H9 (cell line): ENCODE measurements around the gene FNDC3B. TPM values are rescaled to one million over a fixed set of nuclear protein-coding genes. Genes with fewer than 3 reads are reported as not detected.

Experiments used
- DNase-seq: peaks from one replicate; pipeline ENCODE4 v3.0.0-alpha.2; 2017
- H2AFZ ChIP-seq: one replicate; pipeline ENCODE4 v1.6.1; 2013; ENCODE audit warnings: mild to moderate bottlenecking, low read length, control low read depth, moderate library complexity
- H2AK5ac ChIP-seq: 2 replicates; pipeline ENCODE4 v1.6.1; 2013; ENCODE audit warnings: low read length, control low read depth, mixed read lengths; ENCODE audit not compliant: insufficient read length
- H2BK120ac ChIP-seq: one replicate; pipeline ENCODE4 v1.6.1; 2013; ENCODE audit warnings: low read depth, mild to moderate bottlenecking, low read length, control low read depth, inconsistent platforms; ENCODE audit not compliant: poor library complexity, severe bottlenecking
- H2BK12ac ChIP-seq: 2 replicates; pipeline ENCODE4 v1.6.1; 2013; ENCODE audit warnings: low read length, control low read depth, mixed read lengths, low read depth; ENCODE audit not compliant: insufficient read length
- H2BK15ac ChIP-seq: 2 replicates; pipeline ENCODE4 v1.6.1; 2013; ENCODE audit warnings: low read depth, low read length, control low read depth
- H2BK20ac ChIP-seq: one replicate; pipeline ENCODE4 v1.6.1; 2013; ENCODE audit warnings: low read depth, mild to moderate bottlenecking, low read length, control low read depth, inconsistent platforms; ENCODE audit not compliant: poor library complexity, severe bottlenecking
- H2BK5ac ChIP-seq: 2 replicates; pipeline ENCODE4 v1.6.1; 2013; ENCODE audit warnings: low read length, control low read depth, mixed read lengths; ENCODE audit not compliant: insufficient read length
- H3K14ac ChIP-seq: 2 replicates; pipeline ENCODE4 v1.6.1; 2013; ENCODE audit warnings: low read length, control low read depth; ENCODE audit not compliant: insufficient read depth
- H3K18ac ChIP-seq: 2 replicates; pipeline ENCODE4 v1.6.1; 2013; ENCODE audit warnings: low read depth, mild to moderate bottlenecking, mixed read lengths, low read length, control low read depth; ENCODE audit not compliant: insufficient read length
- H3K23ac ChIP-seq: 2 replicates; pipeline ENCODE4 v1.6.1; 2013; ENCODE audit warnings: low read length, control low read depth, mixed read lengths, low read depth; ENCODE audit not compliant: insufficient read length
- H3K23me2 ChIP-seq: 2 replicates; pipeline ENCODE4 v1.6.1; 2013; ENCODE audit warnings: low read depth, mild to moderate bottlenecking, mixed read lengths, low read length, control low read depth; ENCODE audit not compliant: insufficient read length, poor library complexity, severe bottlenecking
- H3K27ac ChIP-seq: 2 replicates; pipeline ENCODE4 v1.5.1; 2013; ENCODE audit warnings: low read length, control low read depth, mixed read lengths, low read depth; ENCODE audit not compliant: insufficient read length
- H3K27me3 ChIP-seq: 2 replicates; pipeline ENCODE4 v1.6.1; 2013; ENCODE audit warnings: low read length, control low read depth, inconsistent platforms; ENCODE audit not compliant: insufficient read depth
- H3K4ac ChIP-seq: 2 replicates; pipeline ENCODE4 v1.6.1; 2013; ENCODE audit warnings: low read depth, mild to moderate bottlenecking, control low read depth, inconsistent platforms, low read length, moderate library complexity
- H3K4me1 ChIP-seq: 2 replicates; pipeline ENCODE4 v1.6.1; 2013; ENCODE audit warnings: low read length, control low read depth, inconsistent platforms; ENCODE audit not compliant: insufficient read depth
- H3K4me2 ChIP-seq: 2 replicates; pipeline ENCODE4 v1.6.1; 2013; ENCODE audit warnings: low read length, control low read depth, mixed read lengths; ENCODE audit not compliant: insufficient read length, insufficient read depth
- H3K56ac ChIP-seq: 2 replicates; pipeline ENCODE4 v1.6.1; 2013; ENCODE audit warnings: low read depth, mild to moderate bottlenecking, mixed read lengths, low read length, control low read depth; ENCODE audit not compliant: insufficient read length
- H3K79me1 ChIP-seq: 2 replicates; pipeline ENCODE4 v1.6.1; 2013; ENCODE audit warnings: low read depth, mild to moderate bottlenecking, moderate library complexity, low read length, control low read depth, inconsistent platforms; ENCODE audit not compliant: insufficient read depth, poor library complexity, severe bottlenecking
- H3K79me2 ChIP-seq: 2 replicates; pipeline ENCODE4 v1.6.1; 2013; ENCODE audit warnings: low read length, control low read depth, inconsistent platforms; ENCODE audit not compliant: insufficient read depth
- H3K9ac ChIP-seq: 2 replicates; pipeline ENCODE4 v1.6.1; 2013; ENCODE audit warnings: low read length, control low read depth, mixed read lengths; ENCODE audit not compliant: insufficient read length; ENCODE audit errors: extremely low read depth
- H3K9me3 ChIP-seq: one replicate; pipeline ENCODE4 v1.6.1; 2013; ENCODE audit warnings: low read depth, low read length, inconsistent platforms; ENCODE audit not compliant: control insufficient read depth
- H3T11ph ChIP-seq: one replicate; pipeline ENCODE4 v1.6.1; 2013; ENCODE audit warnings: mild to moderate bottlenecking, low read length, control low read depth, inconsistent platforms
- H4K20me1 ChIP-seq: one replicate; pipeline ENCODE4 v1.6.1; 2013; ENCODE audit not compliant: control insufficient read depth, insufficient read length, insufficient read depth
- H4K5ac ChIP-seq: 2 replicates; pipeline ENCODE4 v1.6.1; 2013; ENCODE audit warnings: low read depth, mild to moderate bottlenecking, mixed read lengths, low read length, control low read depth; ENCODE audit not compliant: insufficient read length
- H4K8ac ChIP-seq: replicated peaks from 2 replicates; pipeline ENCODE4 v1.6.1; 2013; ENCODE audit warnings: low read length, control low read depth, mixed read lengths, low read depth; ENCODE audit not compliant: insufficient read length
- H4K91ac ChIP-seq: 2 replicates; pipeline ENCODE4 v1.6.1; 2013; ENCODE audit warnings: low read depth, mild to moderate bottlenecking, moderate library complexity, mixed read lengths, low read length, control low read depth; ENCODE audit not compliant: insufficient read length
- H3K27ac Mint-ChIP-seq, 3 experiments: 2 replicates in 2 of 3; 3 replicates in 1 of 3; pipeline ENCODE4 v1.8.0; 2020 to 2021; ENCODE audit warnings: mixed read lengths in 3 of 3, mild to moderate bottlenecking in 1 of 3, moderate library complexity in 1 of 3
- H3K27me3 Mint-ChIP-seq: 2 replicates; pipeline ENCODE4 v1.8.0; 2021; ENCODE audit warnings: low read depth, mild to moderate bottlenecking, moderate library complexity, mixed read lengths
- H3K36me3 Mint-ChIP-seq, 3 experiments: 2 replicates in 2 of 3; 3 replicates in 1 of 3; pipeline ENCODE4 v1.8.0; 2020 to 2021; ENCODE audit warnings: low read depth in 3 of 3, mixed read lengths in 3 of 3; ENCODE audit not compliant: insufficient read depth in 1 of 3
- H3K4me1 Mint-ChIP-seq, 2 experiments: 2 replicates each; pipeline ENCODE4 v1.8.0; 2020; ENCODE audit warnings: mixed read lengths in 2 of 2
- H3K4me3 Mint-ChIP-seq, 2 experiments: 2 replicates in 1 of 2; 3 replicates in 1 of 2; pipeline ENCODE4 v1.8.0; 2020 to 2021; ENCODE audit warnings: mild to moderate bottlenecking in 2 of 2, mixed read lengths in 2 of 2, moderate library complexity in 1 of 2
- H3K9me3 Mint-ChIP-seq, 2 experiments: 2 replicates in 1 of 2; 3 replicates in 1 of 2; pipeline ENCODE4 v1.8.0; 2020; ENCODE audit warnings: mild to moderate bottlenecking in 2 of 2, mixed read lengths in 2 of 2, moderate library complexity in 1 of 2
- CTCF ChIP-seq: fragments of 200-600 bp; sonication (generic); conservative IDR thresholded peaks from 3 replicates; pipeline ENCODE4 v1.8.0; 2021; ENCODE audit warnings: antibody characterized with exemption, mild to moderate bottlenecking
- WGBS: extraction: QIAGEN DNeasy Blood & Tissue Kit; methylation state at CpG from one replicate; pipeline ENCODE4 v1.1.7; 2013; ENCODE audit warnings: missing lambda C conversion rate, low lambda C conversion rate, mixed read lengths; ENCODE audit not compliant: insufficient read length; ENCODE audit errors: extremely low coverage; 5-methylcytosine and 5-hydroxymethylcytosine counted together
- total RNA-seq: library from RNA; stranded (reverse); gene quantifications from 2 replicates; pipeline ENCODE4 v1.2.1, GENCODE V29; 2021

Gene FNDC3B
- total RNA-seq, 1 experiment from 2014 or later, result 43.8 TPM

- TF ChIP-seq CTCF, result no peak
- Histone ChIP-seq H2AK5ac (no peak overlapping the region), H3K18ac (no peak overlapping the region), H3K14ac (no peak overlapping the region), H2BK15ac (no peak overlapping the region), H3K4me2 (no peak overlapping the region), H3K4ac (no peak overlapping the region), H4K20me1 (no peaks in the 10 kb centered on the region), H3K9ac (no peak overlapping the region), H3K56ac (no peak overlapping the region), H2BK20ac (no peak overlapping the region), H4K91ac (no peak overlapping the region), H2BK12ac (no peak overlapping the region), H3T11ph (no peak overlapping the region), H4K5ac (no peak overlapping the region), H2BK5ac (no peak overlapping the region), H3K9me3 (no peaks in the 10 kb centered on the region), H3K79me2 (peaks cover 21% of the 10 kb centered on the region; the same call in 1 of the 2 replicates), H3K4me1 (peaks cover 8% of the 10 kb centered on the region; the same call in 1 of the 2 replicates), H2BK120ac (no peak overlapping the region), H3K23me2 (no peaks in the 10 kb centered on the region), H2AFZ (no peak overlapping the region), H3K27me3 (no peaks in the 10 kb centered on the region), H3K79me1 (peaks cover 9% of the 10 kb centered on the region), H4K8ac (no peak overlapping the region), H3K27ac (no peak overlapping the region), H3K23ac (no peak overlapping the region)
- peaks cover 41 to 44% of the 10 kb centered on the region in 2 experiments for H3K4me1 Mint-ChIP-seq
- peaks cover 9 to 19% (median 15%) of the 10 kb centered on the region in 3 experiments; a peak in 6 of 7 replicates for H3K36me3 Mint-ChIP-seq
- no peaks in the 10 kb centered on the region for H3K27me3 Mint-ChIP-seq
- H3K4me3 Mint-ChIP-seq, result no peak overlapping the region
- no peak overlapping the region; a peak in 1 of 7 replicates for H3K27ac Mint-ChIP-seq
- no peaks in the 10 kb centered on the region for H3K9me3 Mint-ChIP-seq
- no CpG with 5 or more reads among the region's 3 CpGs for whole genome bisulfite sequencing
- no peak for DNase-seq
These were observed 70.9 kb downstream of the FNDC3B start for GRCh38 chr3:172110127-172110779.
